ENCODE measurements around the gene PCDHA7.
"Not testable (repeated sequence)": the region's sequence is repeated elsewhere in the genome, so short reads cannot be mapped to it uniquely, and the experiment has no call there.

Gene PCDHA7

DNA sequence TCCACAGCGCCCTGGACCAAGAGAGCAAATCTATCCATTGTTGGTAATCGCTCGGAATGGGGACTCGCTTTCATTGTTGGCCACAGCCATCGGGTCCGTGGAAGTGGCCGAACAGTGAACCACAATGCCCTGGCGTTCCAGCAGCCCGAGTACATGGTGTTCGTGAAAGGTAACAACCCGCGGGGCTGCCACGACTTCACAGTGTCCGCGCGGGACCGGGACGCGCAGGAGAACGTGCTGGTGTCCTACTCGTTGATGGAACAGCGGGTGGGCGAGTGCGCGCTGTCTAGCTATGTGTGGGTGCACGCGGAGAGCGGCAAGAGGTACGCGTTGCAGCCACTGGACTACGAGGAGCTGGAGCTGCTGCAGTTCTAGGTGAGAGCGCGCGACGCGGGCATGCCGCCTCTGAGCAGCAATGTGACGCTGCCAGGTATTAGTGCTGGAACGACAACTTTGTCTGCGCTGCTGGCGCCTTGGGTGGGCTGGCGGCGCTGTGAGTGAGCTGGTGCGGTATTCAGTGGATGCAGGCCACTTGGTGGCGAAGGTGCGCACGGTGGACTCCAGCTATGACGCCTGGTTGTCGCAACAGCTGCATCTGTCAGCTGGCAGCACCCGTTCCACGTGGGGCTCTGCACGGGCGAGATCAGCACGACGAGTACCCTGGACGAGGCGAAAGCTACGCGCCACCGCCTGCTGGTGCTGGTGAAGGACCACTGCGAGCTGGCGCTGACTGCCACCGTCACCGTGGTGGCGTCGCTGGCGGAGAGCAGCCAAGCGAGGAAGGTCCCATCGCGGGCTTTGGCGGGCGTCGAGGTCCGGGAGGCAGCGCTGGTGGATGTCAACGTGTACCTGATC is 28.6 kb downstream of the PCDHA7 start:
- DNase-seq (ENCODE audit: low spot score) = no peak

DNA sequence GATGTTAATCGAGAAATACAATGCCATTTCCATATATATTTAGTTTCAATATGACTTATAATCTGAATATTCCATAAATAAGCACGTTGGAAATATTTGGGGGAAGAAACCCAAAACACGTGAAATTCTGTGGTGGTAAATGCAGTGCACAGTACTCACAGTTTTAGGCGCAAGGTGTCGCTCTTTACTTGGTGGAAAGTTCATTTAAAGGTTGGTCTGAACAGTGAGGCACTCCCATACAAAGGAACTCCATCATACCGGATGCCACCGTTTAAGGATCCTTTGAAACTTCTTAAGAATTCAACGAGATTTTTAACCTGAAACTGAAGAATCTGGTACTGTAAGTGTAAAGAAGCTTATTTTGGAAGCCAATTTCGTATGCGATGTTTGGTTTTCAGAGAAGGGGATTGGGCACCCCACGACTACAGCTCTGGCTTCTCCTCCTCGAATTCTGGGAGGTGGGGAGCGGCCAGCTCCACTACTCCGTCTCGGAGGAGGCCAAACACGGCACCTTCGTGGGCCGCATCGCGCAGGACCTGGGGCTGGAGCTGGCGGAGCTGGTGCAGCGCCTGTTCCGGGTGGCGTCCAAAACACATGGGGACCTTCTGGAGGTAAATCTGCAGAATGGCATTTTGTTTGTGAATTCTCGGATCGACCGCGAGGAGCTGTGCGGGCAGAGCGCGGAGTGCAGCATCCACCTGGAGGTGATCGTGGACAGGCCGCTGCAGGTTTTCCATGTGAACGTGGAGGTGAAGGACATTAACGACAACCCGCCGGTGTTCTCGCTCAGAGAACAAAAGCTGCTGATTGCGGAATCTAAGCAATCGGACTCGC is 34.9 kb downstream of the PCDHA7 start, which contains the start of gene PCDHA11:
TSS of gene PCDHA11 (plus strand) at position 237 of the 834 bp plus-strand sequence. CDS start at position 384, 147 bp downstream.
- no peak for DNase-seq (ENCODE audit: low spot score)

DNA sequence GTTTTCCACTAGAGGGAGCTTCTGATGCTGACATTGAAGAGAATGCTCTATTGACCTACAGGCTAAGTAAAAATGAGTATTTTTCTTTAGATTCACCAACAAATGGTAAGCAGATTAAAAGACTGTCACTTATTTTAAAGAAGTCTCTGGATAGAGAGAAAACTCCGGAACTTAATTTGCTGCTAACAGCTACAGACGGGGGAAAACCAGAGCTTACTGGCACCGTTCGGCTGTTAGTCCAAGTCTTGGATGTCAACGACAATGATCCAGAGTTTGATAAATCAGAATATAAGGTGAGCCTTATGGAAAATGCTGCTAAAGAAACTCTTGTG is 35.5 kb downstream of the PCDHA7 start:
- DNase-seq (ENCODE audit: low spot score) = no peak

DNA sequence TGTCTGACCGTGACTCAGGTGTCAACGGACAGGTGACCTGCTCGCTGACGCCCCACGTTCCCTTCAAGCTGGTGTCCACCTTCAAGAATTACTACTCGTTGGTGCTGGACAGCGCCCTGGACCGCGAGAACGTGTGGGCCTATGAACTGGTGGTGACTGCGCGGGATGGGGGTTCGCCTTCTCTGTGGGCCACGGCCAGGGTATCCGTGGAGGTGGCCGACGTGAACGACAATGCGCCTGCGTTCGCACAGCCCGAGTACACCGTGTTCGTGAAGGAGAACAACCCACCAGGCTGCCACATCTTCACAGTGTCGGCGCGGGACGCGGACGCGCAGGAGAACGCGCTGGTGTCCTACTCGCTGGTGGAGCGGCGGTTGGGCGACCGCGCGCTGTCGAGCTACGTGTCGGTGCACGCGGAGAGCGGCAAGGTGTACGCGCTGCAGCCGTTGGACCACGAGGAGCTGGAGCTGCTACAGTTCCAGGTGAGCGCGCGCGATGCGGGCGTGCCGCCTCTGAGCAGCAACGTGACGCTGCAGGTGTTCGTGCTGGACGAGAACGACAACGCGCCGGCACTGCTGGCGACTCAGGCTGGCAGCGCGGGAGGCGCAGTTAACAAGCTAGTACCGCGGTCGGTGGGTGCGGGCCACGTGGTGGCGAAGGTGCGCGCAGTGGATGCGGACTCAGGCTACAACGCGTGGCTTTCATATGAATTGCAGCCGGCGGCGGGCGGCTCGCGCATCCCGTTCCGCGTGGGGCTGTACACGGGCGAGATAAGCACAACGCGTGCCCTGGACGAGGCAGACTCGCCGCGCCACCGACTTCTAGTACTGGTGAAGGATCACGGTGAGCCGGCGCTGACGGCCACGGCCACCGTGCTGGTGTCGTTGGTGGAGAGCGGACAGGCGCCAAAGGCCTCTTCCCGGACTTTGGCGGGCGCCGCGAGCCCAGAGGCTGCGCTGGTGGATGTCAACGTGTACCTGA is 36.4 kb downstream of the PCDHA7 start:
- no peak for DNase-seq (ENCODE audit: low spot score)

DNA sequence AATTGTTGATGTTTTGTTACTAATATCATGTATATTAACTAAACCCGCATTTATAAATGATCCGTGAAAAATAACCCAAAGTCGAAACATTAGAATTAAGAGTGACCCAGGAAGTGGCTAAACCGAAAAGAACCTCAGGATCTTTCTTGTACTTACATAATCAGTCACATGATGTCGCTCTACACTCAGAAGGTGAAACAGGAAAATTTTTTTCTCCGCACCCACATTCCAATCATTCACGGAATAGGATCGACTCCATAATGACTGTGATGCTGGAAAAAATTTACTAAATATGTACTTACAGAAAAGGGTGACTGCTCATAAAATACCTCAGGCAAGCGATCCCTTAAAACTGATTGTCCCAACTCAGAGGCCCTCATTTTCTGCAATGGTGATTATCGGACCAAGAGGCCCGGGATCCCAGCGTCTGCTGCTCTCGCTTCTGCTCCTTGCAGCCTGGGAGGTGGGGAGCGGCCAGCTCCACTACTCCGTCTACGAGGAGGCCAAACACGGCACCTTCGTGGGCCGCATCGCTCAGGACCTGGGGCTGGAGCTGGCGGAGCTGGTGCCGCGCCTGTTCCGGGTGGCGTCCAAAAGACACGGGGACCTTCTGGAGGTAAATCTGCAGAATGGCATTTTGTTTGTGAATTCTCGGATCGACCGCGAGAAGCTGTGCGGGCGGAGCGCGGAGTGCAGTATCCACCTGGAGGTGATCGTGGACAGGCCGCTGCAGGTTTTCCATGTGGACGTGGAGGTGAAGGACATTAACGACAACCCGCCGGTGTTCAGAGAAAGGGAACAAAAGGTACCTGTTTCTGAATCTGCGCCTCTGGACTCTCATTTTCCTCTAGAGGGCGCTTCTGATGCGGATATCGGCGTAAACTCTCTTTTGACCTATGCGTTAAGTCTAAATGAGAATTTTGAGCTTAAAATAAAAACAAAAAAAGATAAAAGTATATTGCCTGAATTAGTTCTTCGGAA is 41.3 kb downstream of the PCDHA7 start, which contains the start of gene PCDHA12:
TSS of gene PCDHA12 (plus strand) at position 224 of the 981 bp plus-strand sequence. CDS start at position 389, 165 bp downstream.
- no peak for DNase-seq (ENCODE audit: low spot score)

DNA sequence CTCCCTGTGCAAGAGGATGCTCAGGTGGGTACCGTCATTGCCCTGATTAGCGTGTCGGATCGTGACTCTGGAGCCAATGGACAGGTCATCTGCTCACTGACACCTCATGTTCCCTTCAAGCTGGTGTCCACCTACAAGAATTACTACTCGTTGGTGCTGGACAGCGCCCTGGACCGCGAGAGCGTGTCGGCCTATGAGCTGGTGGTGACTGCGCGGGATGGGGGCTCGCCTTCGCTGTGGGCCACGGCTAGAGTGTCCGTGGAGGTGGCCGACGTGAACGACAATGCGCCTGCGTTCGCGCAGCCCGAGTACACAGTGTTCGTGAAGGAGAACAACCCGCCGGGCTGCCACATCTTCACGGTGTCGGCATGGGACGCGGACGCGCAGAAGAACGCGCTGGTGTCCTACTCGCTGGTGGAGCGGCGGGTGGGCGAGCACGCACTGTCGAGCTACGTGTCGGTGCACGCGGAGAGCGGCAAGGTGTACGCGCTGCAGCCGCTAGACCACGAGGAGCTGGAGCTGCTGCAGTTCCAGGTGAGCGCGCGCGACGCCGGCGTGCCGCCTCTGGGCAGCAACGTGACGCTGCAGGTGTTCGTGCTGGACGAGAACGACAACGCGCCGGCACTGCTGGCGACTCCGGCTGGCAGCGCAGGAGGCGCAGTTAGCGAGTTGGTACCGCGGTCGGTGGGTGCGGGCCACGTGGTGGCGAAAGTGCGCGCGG is 42.6 kb downstream of the PCDHA7 start:
- DNase-seq (ENCODE audit: low spot score) = not testable (repeated sequence)

DNA sequence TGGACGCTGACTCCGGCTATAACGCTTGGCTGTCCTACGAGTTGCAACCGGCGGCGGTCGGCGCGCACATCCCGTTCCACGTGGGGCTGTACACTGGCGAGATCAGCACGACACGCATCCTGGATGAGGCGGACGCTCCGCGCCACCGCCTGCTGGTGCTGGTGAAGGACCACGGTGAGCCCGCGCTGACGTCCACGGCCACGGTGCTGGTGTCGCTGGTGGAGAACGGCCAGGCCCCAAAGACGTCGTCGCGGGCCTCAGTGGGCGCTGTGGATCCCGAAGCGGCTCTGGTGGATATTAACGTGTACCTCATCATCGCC is 43.2 kb downstream of the PCDHA7 start:
- DNase-seq (ENCODE audit: low spot score) = no peak

DNA sequence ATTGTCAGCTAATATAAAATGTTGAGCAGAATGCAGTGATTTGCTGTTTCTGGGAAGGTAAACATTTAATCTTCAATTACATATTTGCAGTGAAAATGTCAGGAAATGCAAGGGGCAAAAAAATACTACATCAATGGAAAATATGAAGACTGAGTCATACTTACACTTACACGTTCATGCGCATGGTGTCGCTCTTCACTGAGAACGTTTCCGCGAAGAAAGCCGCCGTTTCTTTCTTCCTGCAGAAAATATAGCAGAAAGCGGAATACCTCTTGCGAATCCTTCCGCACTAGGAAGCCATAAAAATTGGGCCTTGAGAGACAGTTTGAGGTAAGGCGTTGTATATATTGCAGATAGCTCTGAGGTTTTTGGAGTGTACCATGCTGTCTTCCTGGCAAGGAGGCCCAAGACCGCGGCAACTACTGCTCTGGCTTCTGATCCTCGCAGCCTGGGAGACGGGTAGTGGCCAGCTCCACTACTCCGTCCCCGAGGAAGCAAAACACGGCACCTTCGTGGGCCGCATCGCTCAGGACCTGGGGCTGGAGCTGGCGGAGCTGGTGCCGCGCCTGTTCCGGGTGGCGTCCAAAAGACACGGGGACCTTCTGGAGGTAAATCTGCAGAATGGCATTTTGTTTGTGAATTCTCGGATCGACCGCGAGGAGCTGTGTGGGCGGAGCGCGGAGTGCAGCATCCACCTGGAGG is 48.0 kb downstream of the PCDHA7 start, which contains the start of gene PCDHA13:
TSS of gene PCDHA13 (plus strand) at position 236 of the 702 bp plus-strand sequence. CDS start at position 381, 145 bp downstream.
- DNase-seq (ENCODE audit: low spot score) = peak; percentile 23

DNA sequence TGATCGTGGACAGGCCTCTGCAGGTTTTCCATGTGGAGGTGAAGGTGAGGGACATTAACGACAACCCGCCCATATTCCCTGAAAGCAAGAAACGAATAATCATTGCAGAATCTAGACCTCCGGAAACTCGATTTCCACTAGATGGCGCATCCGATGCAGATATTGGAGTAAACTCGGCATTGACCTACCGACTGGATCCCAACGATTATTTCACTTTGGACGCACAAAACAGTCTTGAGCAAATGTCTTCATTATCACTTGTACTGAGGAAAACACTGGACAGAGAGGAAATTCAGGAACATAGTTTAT is 48.5 kb downstream of the PCDHA7 start:
- peak; percentile 4 for DNase-seq (ENCODE audit: low spot score)

DNA sequence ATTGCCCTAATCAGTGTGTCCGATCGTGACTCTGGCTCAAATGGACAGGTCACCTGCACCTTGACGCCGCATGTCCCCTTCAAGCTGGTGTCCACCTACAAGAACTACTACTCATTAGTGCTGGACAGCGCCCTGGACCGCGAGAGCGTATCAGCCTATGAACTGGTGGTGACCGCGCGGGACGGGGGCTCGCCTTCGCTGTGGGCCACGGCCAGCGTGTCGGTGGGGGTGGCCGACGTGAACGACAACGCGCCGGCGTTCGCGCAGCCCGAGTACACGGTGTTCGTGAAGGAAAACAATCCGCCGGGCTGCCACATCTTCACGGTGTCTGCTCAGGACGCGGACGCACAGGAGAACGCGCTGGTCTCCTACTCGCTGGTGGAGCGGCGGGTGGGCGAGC is 49.3 kb downstream of the PCDHA7 start:
- DNase-seq (ENCODE audit: low spot score) = no peak

DNA sequence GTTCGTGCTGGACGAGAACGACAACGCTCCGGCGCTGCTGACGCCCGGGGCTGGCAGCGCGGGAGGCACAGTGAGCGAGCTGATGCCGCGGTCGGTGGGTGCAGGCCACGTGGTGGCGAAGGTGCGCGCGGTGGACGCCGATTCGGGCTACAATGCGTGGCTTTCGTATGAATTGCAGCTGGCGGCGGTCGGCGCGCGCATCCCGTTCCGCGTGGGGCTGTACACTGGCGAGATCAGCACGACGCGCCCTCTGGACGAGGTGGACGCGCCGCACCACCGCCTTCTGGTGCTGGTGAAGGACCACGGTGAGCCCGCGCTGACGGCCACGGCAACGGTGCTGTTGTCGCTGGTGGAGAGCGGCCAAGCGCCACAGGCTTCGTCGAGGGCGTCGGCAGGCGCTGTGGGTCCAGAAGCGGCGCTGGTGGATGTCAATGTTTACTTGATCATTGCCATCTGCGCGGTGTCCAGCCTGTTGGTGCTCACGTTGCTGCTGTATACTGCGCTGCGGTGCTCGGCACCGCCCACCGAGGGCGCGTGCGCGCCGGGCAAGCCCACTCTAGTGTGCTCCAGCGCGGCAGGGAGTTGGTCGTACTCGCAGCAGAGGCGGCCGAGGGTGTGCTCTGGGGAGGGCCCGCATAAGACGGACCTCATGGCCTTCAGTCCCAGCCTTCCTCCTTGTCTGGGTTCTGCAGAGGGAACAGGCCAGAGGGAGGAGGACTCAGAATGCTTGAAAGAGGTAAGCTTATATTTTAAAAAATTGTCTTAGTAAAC is 50.0 kb downstream of the PCDHA7 start:
- no peak for DNase-seq (ENCODE audit: low spot score)
